KMS-11 (cell line): ENCODE data around the gene ANKRD55.

ENCODE experiments used
- H2AFZ ChIP-seq: fragments of 200-600 bp; sonication (generic); 2 replicates; pipeline ENCODE4 v1.6.1; 2016; ENCODE audit warnings: antibody characterized with exemption, mixed run types, low read depth
- H3K27ac ChIP-seq: fragments of 200-600 bp; sonication (generic); 2 replicates; pipeline ENCODE4 v1.6.1; 2016; ENCODE audit warnings: mild to moderate bottlenecking, mixed run types
- H3K27me3 ChIP-seq: fragments of 200-600 bp; sonication (generic); 2 replicates; pipeline ENCODE4 v1.6.1; 2017; ENCODE audit warnings: mild to moderate bottlenecking, low read depth, mixed run types, moderate library complexity; ENCODE audit not compliant: insufficient read depth
- H3K36me3 ChIP-seq: fragments of 200-600 bp; sonication (generic); 2 replicates; pipeline ENCODE4 v1.6.1; 2017; ENCODE audit warnings: mild to moderate bottlenecking, mixed run types; ENCODE audit not compliant: insufficient read depth
- H3K4me1 ChIP-seq: fragments of 200-600 bp; sonication (generic); 2 replicates; pipeline ENCODE4 v1.6.1; 2016; ENCODE audit warnings: mild to moderate bottlenecking, low read depth, mixed run types; ENCODE audit not compliant: poor library complexity, severe bottlenecking
- H3K4me2 ChIP-seq: fragments of 200-600 bp; sonication (generic); 2 replicates; pipeline ENCODE4 v1.7.0; 2016; ENCODE audit warnings: mild to moderate bottlenecking, mixed run types
- H3K4me3 ChIP-seq: fragments of 200-600 bp; sonication (generic); IDR thresholded peaks from 2 replicates; pipeline ENCODE4 v1.6.1; 2017; ENCODE audit warnings: low read depth, low read length, mixed read lengths; ENCODE audit not compliant: insufficient read depth
- H3K79me2 ChIP-seq: fragments of 200-600 bp; sonication (generic); 2 replicates; pipeline ENCODE4 v1.6.1; 2016; ENCODE audit warnings: low read depth, mixed run types; ENCODE audit not compliant: insufficient read depth
- H3K9ac ChIP-seq: fragments of 200-600 bp; sonication (generic); 2 replicates; pipeline ENCODE4 v1.6.1; 2016; ENCODE audit warnings: mild to moderate bottlenecking, mixed run types
- H4K20me1 ChIP-seq: fragments of 200-600 bp; sonication (generic); 2 replicates; pipeline ENCODE4 v1.6.1; 2016; ENCODE audit warnings: mild to moderate bottlenecking, mixed run types; ENCODE audit not compliant: insufficient read depth
- TF ChIP-seq, protein P1 (sequence below): fragments of 200-600 bp; sonication (generic); conservative IDR thresholded peaks from 2 replicates; pipeline ENCODE4 v1.6.1; 2017; ENCODE audit warnings: low read depth, mild to moderate bottlenecking, antibody characterized with exemption, low read length, moderate library complexity, mixed read lengths

The ANKRD55 gene

DNA sequence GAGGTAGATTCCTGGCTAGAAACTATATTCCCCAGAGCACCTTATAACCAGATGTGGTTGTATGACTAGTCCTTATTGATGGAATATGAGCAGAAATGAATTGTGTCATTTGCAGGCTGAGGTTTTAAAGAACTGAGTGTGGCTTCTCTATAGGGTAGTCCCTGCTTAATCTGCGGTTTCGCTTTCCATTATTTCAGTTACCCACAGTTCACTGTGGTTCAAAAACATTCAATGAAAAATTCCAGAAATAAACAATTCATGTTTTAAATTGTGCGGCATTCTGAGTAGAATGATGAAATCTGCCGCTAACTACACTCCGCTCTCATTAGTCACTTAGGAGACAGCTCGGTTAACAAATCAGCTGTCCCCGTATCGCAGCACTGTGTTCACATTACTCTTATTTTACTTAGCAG lies 65.1 kb downstream of the ANKRD55 start:
- Histone ChIP-seq H4K20me1 (no peaks in the 10 kb centered on the region), H3K4me3 (no peak overlapping the region), H2AFZ (0 out of 2 replicates have a peak overlapping the region, but pooled peaks have one; percentile 2), H3K27ac (peak overlapping the region; percentile 65), H3K27me3 (no peaks in the 10 kb centered on the region), H3K79me2 (no peaks in the 10 kb centered on the region), H3K4me1 (peaks cover 99% of the 10 kb centered on the region), H3K4me2 (peak overlapping the region; percentile 73), H3K36me3 (no peaks in the 10 kb centered on the region), H3K9ac (peak overlapping the region; percentile 27; the same call in 1 of the 2 replicates)
- TF ChIP-seq, protein P1, sequence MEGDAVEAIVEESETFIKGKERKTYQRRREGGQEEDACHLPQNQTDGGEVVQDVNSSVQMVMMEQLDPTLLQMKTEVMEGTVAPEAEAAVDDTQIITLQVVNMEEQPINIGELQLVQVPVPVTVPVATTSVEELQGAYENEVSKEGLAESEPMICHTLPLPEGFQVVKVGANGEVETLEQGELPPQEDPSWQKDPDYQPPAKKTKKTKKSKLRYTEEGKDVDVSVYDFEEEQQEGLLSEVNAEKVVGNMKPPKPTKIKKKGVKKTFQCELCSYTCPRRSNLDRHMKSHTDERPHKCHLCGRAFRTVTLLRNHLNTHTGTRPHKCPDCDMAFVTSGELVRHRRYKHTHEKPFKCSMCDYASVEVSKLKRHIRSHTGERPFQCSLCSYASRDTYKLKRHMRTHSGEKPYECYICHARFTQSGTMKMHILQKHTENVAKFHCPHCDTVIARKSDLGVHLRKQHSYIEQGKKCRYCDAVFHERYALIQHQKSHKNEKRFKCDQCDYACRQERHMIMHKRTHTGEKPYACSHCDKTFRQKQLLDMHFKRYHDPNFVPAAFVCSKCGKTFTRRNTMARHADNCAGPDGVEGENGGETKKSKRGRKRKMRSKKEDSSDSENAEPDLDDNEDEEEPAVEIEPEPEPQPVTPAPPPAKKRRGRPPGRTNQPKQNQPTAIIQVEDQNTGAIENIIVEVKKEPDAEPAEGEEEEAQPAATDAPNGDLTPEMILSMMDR, result no peak

DNA sequence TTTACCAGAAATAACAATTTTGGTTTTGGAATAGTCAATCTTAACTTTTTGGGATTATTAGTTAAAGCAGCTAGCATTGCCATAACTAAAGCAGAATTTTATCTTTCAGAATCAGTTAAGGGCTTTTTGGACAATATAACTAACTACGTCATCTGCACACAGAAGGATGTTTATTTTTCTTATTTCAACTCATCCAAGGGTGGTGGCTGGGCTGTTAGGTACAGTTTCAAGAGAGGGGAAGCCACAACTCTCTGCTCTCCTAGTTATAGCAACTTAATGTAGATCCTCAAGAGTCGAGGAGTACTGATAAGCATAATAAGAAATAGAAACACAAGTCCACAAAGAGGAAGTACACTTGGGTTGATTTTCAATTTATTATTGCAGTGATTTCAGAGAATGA lies 65.6 kb downstream of the ANKRD55 start:
- Histone ChIP-seq H3K4me3 (no peak overlapping the region), H3K4me1 (peaks cover 99% of the 10 kb centered on the region), H3K4me2 (peak overlapping the region; percentile 73), H2AFZ (no peak overlapping the region), H3K9ac (no peak overlapping the region; the same call in 1 of the 2 replicates), H4K20me1 (no peaks in the 10 kb centered on the region), H3K27ac (peak overlapping the region; percentile 65), H3K36me3 (no peaks in the 10 kb centered on the region), H3K27me3 (no peaks in the 10 kb centered on the region), H3K79me2 (no peaks in the 10 kb centered on the region)
- TF ChIP-seq, protein P1, result no peak

GRCh38 chr5:56166671-56167385 lies 66.3 kb downstream of the ANKRD55 start:
- H4K20me1 ChIP-seq, result no peaks in the 10 kb centered on the region
- no peak overlapping the region for H3K4me3 ChIP-seq
- no peaks in the 10 kb centered on the region for H3K36me3 ChIP-seq
- no peaks in the 10 kb centered on the region for H3K79me2 ChIP-seq
- H3K9ac ChIP-seq, result no peak overlapping the region
- H3K4me2 ChIP-seq, result peak overlapping the region; percentile 73
- TF ChIP-seq, protein P1, result no peak
- no peak overlapping the region for H2AFZ ChIP-seq
- H3K4me1 ChIP-seq, result peaks cover 99% of the 10 kb centered on the region
- peak overlapping the region; percentile 65 for H3K27ac ChIP-seq
- no peaks in the 10 kb centered on the region for H3K27me3 ChIP-seq

- H3K4me1 ChIP-seq, result peaks cover 100% of the 10 kb centered on the region
- TF ChIP-seq, protein P1, result no peak
- peak overlapping the region; percentile 1; the same call in 1 of the 2 replicates for H3K27ac ChIP-seq
- H3K4me2 ChIP-seq, result peak overlapping the region; percentile 52; the same call in 1 of the 2 replicates
- no peaks in the 10 kb centered on the region for H3K36me3 ChIP-seq
- no peaks in the 10 kb centered on the region for H4K20me1 ChIP-seq
- no peaks in the 10 kb centered on the region for H3K79me2 ChIP-seq
- no peak overlapping the region for H3K9ac ChIP-seq
- 0 out of 2 replicates have a peak overlapping the region, but pooled peaks have one; percentile 5 for H2AFZ ChIP-seq
- H3K27me3 ChIP-seq, result no peaks in the 10 kb centered on the region
- H3K4me3 ChIP-seq, result no peak overlapping the region
Measured at GRCh38 chr5:56164376-56164775, 68.8 kb downstream of the ANKRD55 start.
